PFSK-1 (cell line): ENCODE data around the gene ALB.

Experiments used
- TAF1 ChIP-seq: IDR thresholded peaks from 2 replicates; pipeline ENCODE4 v1.6.1; 2012; ENCODE audit warnings: low read length, control low read depth, borderline replicate concordance; ENCODE audit not compliant: insufficient read depth
- TF ChIP-seq, protein P1 (sequence below), 2 experiments: IDR thresholded peaks; 2 replicates each; pipeline versions ENCODE4 v1.6.1 to v1.8.0; 2011 to 2012; ENCODE audit warnings: low read depth in 2 of 2, low read length in 2 of 2, control low read depth in 1 of 2, inconsistent platforms in 1 of 2, mild to moderate bottlenecking in 1 of 2, moderate library complexity in 1 of 2; ENCODE audit not compliant: insufficient read depth in 1 of 2

DNA sequence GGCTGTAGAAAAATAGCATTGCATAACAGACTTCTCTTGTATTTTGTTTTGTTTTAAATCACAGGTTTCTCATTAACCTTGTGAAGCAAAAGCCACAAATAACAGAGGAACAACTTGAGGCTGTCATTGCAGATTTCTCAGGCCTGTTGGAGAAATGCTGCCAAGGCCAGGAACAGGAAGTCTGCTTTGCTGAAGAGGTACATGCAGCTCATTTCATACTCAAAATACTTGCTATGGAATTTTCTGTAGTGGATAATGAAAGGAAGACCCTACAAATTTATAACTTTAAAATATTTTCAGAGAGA lies 49.6 kb downstream of the ALB start:
- no peak for TF ChIP-seq TAF1
- TF ChIP-seq, protein P1, sequence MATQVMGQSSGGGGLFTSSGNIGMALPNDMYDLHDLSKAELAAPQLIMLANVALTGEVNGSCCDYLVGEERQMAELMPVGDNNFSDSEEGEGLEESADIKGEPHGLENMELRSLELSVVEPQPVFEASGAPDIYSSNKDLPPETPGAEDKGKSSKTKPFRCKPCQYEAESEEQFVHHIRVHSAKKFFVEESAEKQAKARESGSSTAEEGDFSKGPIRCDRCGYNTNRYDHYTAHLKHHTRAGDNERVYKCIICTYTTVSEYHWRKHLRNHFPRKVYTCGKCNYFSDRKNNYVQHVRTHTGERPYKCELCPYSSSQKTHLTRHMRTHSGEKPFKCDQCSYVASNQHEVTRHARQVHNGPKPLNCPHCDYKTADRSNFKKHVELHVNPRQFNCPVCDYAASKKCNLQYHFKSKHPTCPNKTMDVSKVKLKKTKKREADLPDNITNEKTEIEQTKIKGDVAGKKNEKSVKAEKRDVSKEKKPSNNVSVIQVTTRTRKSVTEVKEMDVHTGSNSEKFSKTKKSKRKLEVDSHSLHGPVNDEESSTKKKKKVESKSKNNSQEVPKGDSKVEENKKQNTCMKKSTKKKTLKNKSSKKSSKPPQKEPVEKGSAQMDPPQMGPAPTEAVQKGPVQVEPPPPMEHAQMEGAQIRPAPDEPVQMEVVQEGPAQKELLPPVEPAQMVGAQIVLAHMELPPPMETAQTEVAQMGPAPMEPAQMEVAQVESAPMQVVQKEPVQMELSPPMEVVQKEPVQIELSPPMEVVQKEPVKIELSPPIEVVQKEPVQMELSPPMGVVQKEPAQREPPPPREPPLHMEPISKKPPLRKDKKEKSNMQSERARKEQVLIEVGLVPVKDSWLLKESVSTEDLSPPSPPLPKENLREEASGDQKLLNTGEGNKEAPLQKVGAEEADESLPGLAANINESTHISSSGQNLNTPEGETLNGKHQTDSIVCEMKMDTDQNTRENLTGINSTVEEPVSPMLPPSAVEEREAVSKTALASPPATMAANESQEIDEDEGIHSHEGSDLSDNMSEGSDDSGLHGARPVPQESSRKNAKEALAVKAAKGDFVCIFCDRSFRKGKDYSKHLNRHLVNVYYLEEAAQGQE (IDR thresholded peaks at IDR 0.05; ENCODE audit: insufficient read depth in 1 of 2, low read depth in 2 of 2, low read length in 2 of 2), result no peak
